Bone marrow (tissue), 2 donors: ENCODE data around the gene MPRIP.
"Not testable (repeated sequence)": the region's sequence is repeated elsewhere in the genome, so short reads cannot be mapped to it uniquely, and the experiment has no call there.

ENCODE experiments used
- DNase-seq, 2 donors: peaks; one replicate each; lab custom pipeline; 2025; lab: John Stamatoyannopoulos, UW

MPRIP gene

GRCh38 chr17:17167986-17168385 is 125.7 kb downstream of the MPRIP start:
- no peak for DNase-seq

DNA sequence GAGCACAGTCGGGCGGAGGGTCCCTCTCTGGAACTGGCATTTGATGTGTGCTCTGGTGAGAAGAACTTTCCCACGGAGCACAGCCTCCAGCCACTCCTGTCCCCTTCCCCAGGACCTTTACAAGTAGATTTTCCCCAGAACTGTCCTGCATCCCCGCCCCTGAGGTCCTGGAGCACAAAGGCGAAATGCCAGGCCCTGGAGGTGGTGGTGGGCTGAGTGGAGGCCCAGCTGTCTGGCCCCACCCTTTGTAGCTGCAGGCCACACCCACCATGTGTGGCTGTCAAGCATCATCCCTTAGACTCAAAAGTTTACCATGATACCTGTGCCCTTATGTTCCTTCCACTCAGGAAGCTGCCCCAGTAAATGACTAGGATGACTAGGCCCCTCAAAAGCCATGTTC is 126.1 kb downstream of the MPRIP start:
- DNase-seq: no peak

GRCh38 chr17:17169396-17169795 is 127.1 kb downstream of the MPRIP start:
- DNase-seq: no peak

GRCh38 chr17:17170346-17170985 is 128.2 kb downstream of the MPRIP start:
- DNase-seq: no peak

- DNase-seq: no peak
Measured at GRCh38 chr17:17171186-17171585, 128.9 kb downstream of the MPRIP start.

DNA sequence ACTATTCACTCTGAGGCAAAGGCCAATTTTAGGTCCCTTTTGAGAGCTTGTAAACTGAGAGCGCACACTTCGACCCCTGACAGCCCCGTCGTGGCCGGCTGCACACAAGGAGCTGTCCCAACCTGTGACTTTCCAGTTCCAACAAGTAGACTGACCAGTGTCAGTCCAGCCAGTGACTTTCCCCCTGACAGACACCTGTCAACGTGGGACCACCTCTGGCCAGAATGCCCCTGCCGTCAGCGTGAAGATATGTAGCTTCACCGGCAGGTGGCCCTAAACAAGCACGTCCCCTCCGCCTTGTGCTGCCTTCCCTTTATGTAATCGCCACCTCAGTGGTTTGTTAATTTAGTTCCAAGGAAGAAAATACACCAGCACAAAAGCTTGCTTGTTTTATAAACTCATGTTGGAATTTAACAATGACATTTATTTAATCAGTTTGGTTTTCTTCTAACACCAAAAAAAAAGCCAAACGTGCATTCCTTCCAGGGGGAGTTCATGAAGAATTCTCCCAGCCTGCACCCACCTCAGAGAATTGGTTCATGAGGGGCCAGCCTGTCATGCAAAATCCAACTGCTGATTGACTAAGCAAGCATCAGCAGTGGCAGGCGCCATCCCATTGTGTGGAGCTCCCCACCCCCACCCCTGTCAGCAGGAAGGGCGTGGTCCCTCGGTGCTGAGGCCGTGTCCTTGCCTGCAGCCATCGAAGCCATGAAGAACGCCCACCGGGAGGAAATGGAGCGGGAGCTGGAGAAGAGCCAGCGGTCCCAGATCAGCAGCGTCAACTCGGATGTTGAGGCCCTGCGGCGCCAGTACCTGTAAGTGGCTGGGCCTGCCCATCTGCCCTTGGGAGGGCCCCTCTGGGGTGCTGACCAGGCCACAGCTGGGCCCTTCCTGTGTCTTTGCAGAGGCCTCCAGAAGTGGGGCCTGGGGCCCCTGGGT is 130.0 kb downstream of the MPRIP start:
- no peak for DNase-seq

DNA sequence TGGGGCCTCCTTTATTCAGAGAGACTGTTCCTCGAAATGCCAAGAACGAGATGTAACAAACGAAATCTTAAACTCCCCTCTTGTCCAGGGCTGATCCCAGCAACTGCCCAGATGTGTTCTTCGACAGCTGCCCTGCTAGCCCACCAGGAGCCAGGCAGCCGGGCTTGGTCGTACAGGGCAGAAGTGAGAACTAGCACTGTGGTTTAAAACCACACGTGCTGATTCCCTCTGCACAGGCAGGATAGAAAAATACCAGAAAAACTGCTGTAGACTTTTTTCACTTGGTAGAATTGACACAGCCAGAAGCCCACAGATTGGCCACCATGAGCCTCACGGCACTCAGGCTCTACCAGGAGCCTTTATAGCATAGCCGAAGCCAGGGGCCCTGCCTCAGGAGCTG is 130.7 kb downstream of the MPRIP start:
- DNase-seq: no peak

DNA sequence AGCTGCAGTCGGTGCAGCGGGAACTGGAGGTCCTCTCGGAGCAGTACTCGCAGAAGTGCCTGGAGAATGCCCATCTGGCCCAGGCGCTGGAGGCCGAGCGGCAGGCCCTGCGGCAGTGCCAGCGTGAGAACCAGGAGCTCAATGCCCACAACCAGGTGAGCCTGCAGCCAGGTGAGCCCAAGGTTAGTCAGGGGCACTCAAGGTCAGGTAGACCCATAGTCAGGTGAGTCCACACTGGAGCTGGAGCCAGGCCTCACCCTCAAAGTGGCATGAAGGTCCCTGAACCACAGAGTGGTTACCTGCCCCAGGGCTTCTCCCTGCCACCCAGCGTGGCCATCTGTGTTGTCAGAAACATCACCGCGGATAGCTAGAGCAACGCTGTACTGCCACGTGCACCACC is 131.7 kb downstream of the MPRIP start:
- no peak for DNase-seq

GRCh38 chr17:17175340-17175739 is 133.1 kb downstream of the MPRIP start:
- DNase-seq: no peak

DNA sequence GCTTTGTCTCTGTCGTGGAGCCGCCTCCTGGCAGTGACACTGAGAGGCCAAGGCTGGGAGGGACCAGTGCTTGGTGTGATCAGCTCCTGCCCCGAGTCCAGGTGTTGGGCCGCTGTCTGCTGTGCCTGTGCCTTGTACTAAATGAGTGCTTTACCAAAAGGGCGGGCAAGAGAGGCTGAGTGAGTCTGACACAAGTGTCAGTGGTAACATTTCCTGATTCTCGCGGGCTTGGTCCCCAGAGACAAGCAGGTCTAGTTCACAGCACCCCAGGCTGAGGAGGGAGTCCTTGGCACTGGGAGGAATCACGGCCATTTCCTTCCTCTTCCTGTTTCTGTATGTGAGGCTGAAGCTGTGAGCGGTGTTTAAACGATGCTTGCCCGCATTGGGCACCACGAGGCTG is 133.7 kb downstream of the MPRIP start:
- DNase-seq: no peak

- no peak for DNase-seq
Measured at GRCh38 chr17:17176341-17176740, 134.1 kb downstream of the MPRIP start.

DNA sequence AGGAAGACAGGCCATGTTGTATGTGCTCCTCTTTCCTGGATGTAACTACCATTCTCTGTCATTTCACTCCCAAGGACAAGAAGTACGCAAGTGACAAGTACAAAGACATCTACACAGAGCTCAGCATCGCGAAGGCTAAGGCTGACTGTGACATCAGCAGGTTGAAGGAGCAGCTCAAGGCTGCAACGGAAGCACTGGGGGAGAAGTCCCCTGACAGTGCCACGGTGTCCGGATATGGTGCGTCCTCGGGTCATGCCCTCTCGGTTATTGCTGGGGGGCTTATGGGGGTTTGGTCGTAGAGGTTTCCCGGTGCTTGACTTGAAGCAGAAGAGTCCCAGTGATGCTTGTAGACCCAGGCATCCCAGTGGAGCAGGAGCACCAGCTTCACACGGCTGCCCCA is 134.9 kb downstream of the MPRIP start:
- no peak for DNase-seq

GRCh38 chr17:17179371-17179827 is 137.1 kb downstream of the MPRIP start:
- no peak for DNase-seq

DNA sequence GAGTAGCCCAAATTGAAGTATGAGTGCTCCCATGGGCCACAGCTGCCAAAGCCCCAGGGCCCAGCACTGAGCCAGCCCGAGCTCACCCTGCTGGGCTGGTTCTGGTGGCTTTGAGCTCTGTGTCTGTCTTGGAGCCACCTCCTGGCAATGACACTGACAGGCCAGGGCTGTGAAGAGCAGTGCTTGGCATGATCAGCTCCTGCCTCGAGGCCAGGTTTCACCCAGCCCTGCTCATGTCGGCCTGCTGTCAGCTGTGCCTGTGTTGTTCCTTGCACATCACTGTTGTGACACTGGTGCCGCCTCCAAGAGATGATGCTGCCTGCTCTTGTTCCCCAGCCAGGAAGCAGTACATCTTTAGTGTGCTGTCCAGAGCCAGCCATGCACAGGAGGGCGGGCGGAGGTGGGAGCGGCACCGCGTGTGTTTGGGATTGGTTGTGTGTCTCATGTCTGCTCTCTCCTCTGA is 137.9 kb downstream of the MPRIP start:
- DNase-seq: no peak

GRCh38 chr17:17180741-17181525 is 138.7 kb downstream of the MPRIP start:
- DNase-seq: no peak

DNA sequence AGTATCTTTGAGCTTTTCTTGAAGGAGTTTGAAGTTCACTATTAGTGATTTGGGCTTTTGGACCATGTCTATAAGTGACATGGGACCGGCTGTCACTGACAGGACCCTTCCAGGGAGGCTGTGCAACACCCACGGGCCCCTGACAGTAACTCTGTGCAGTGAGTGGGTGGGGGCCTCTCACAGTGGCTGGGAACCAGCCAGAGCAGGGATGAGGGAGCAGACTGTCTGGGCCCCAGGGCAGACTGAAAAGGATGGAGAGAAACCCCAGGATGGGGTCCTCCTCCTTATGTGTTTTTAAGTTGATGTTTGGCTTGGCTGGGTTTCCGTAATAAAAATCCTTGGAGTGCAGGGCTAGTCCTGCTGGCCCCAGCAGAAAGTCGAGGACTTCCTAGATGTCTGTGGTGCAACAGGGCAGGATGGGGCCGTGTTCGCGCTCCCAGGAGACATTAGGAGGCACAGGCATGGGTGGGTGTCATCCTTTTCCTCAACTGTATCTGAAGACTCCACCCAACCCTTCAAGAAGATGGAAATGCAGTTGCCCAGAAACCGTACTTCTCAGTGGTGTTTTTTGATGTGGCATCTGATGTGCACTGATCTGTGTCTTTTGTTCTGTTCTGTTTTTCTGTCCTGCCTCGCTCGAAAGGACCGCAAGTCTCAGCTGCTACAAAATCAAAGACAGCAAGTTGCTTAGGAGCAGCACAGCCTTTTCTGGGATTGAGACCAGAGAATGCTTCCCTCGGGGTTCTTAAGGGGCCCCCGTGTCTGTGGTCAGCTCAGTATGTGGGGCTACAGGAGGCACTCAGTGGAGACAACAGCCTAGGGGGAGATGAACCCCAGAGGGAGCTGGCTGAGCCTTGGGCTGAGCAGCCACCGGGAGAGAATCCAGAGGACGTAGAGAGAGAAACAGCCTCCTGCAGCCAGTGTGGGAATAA is 139.7 kb downstream of the MPRIP start:
- DNase-seq: no peak

DNA sequence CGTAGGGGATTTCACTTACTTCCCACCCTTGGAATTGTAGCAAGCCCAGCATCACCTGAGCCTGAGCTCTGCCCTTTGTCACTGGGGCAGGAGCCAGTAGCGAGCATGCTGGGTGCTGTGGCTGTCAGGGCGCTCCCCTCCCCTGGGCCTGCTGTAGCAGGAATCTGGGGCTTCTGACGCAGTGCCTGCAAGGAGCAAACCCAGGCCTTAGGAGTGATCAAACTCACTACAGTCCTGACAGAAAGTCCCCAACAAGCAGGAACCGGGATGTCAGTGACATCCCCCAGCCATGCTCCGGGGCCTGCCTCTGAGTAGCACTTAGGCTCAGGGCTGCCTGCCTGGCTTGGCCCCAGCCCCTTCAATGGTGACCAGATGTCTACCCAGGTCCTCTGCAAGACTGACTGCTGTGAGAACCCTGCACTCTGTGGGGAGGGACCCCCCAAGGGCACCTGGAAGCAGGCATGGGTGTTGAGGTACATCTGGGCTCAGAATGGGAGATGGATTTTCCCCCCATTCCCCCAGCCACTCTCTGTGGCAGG is 140.4 kb downstream of the MPRIP start:
- DNase-seq: no peak

GRCh38 chr17:17183744-17184143 is 141.5 kb downstream of the MPRIP start:
- DNase-seq: no peak

DNA sequence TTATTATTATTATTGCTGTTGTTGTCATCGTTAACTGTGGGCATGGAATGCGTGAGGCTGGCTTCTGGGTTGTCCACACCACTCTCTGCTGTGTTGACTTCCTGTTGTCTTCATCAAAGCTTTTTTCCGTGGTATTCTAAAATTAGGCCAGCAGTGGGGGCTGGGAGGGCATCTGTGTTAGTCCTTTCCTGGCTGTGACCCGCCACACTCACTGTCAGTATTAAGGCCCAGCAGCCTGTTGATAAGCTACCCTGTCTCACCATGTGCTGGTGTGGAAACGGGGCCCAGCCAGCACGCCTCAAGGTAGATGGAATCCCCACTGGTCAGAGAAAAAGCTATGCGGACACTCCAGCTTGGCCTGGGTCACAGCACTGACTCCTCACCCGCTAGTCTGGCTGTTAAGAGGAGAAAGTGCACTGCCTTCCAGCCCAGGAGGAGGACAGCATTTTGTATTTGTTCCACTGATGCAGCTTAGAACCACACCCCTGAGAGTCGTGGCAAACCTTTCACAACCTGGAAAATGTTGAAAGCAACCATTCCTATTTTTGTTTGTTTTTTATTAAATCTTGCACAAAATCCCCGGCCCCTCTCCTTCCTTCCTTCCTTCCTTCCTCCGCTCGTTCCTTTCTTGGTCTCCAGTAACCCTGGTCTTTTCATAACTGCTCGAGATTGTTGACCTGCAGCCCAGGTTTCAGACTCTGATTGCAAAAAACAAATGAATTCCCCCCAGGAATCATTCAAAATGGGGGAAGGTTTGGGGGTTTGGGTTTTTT is 142.9 kb downstream of the MPRIP start:
- not testable (repeated sequence) for DNase-seq

DNA sequence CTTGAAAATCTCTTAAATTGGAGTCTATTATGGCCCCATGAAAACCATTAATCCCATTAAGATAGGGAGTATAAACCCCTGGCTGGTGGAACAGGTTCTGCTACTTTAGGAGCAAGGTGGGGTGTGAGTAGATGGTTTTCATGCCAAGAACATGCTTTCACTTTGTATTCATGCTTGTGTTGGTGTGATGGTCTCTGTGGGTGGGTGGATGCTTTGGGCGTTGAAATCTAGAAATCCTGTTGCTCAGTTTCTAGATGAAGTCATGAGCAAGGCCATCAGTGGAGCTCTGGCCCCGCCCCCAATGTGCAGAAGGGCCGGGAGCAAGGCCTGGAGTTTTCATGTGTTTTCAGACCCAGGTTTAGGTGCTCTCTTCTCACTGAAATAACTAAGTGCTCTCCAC is 143.8 kb downstream of the MPRIP start:
- no peak for DNase-seq
